GM19467 (cell line): ENCODE measurements around the gene TTC29.
"Not testable (repeated sequence)": the region's sequence is repeated elsewhere in the genome, so short reads cannot be mapped to it uniquely, and the experiment has no call there.

Experiments used
- ATAC-seq: cut with Tn5 transposase; IDR thresholded peaks from one replicate; pipeline ENCODE4 v1.9.1; 2021; ENCODE audit warnings: mild to moderate bottlenecking, moderate library complexity; ENCODE audit not compliant: unreplicated experiment

Gene TTC29

DNA sequence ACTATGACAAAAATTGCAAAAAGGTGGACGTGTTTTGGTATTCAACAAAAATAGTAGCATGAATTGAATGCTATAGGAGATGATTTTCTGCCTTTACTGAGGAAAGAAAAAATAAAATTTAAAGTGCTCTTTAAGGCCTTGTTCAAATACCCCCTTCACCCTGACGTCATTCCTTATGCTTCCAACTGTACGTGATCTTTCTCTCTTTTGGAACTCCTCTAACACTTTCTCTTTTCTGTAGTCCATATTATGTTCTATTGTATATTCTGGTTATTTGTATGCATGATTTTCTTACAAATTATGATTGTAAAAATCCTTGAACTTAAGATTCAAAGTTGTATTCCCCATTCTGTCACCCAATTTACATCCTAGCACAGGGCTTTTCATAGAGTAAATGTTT is 206.5 kb downstream of the TTC29 start:
- ATAC-seq, result no peak

GRCh38 chr4:146723519-146723918 is 222.1 kb downstream of the TTC29 start:
- not testable (repeated sequence) for ATAC-seq

DNA sequence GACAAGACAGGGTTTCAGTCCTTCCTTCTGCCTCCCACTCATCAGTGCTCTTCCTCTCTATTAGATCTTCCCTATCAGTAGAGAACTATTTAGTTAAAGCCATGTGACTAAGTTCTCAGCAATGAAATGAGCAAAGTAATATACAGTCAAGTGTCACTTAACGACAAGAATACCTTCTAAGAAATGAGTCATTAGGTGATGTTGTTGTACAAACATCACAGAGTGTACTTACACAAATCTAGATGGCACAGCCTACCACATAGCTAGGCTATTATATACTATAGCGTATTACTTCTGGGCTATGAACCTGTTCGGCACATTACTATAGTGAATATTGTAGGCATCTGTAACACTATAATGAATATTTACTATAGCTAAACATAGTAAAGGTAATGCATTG is 235.7 kb downstream of the TTC29 start:
- ATAC-seq, result no peak

DNA sequence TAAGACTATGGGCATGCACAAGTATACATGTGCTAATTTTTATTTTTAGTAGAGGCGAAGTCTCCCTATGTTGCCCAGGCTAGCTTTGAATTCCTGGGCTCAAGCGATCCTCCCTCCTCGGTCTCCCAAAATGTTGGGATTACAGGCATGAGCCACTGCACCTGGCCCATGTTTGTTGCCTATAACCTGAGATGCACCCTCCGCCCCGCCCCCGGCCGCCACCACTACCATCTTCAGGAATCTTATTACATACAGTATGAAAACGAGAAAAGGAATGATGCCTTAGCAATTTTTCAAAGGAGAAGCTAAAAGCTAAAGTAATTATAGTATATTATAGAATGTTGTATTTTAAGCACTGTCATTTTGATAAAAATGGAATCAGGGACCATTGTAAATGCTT is 245.8 kb downstream of the TTC29 start:
- ATAC-seq, result no peak

DNA sequence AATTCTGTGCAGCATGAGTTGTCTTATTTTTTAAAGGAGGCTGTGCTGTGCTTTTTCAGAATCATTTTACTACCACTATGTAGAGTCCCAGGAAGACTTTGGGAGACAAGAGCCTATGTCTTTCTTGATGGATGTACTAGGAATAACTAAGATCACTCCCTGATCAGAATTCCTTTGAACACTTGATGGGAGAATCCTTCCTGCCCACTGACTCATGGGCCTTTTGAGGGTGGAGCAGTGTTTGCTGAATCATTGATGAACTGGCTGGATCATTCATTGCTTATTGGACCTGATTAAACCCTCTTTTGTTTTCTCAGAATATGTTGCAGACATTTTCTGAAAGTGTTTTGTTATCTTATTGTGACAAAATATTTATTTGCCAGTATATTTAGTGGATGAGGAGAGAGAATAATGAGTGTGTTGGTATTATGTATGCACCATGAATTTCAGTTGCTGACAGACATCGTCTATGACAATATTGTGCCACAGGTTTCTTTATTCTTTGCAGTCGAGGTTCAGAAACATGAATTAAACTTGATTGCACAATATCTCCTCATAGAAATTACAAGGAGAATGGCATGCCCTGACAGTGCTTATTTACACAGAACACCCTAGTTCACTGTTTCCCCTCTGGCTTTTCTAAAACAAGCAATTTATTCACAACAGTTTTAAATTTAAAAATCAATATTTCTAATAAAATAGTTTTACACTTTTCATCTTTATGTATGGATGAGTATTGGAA is 270.7 kb downstream of the TTC29 start:
- ATAC-seq, result no peak

DNA sequence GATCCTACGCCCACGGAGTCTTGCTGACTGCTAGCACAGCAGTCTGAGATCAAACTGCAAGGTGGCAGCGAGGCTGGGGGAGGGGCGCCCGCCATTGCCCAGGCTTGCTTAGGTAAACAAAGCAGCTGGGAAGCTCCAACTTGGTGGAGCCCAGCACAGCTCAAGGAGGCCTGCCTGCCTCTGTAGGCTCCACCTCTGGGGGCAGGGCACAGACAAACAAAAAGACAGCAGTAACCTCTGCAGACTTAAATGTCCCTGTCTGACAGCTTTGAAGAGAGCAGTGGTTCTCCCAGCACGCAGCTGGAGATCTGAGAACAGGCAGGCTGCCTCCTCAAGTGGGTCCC is 281.7 kb downstream of the TTC29 start:
- ATAC-seq, result not testable (repeated sequence)

DNA sequence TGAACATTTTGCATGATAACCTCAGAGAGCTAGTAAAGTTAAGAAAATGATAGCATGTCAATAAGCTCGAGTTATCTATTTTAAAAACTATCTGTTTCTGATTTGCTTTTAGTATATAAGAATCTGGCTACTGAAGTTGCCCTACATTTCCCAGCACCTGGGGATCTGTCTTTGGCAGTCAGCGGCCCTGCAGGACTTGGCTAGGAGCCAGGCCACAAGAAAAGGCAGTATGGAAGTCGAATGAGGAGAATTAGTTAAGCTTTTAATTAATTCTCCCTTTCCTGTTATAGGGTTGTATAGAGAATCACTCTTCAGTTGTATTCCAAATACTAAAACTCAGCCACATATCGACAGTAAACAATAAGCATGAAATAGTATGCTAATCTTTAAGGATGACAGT is 284.3 kb downstream of the TTC29 start:
- ATAC-seq, result no peak
